Activated naive CD8-positive, alpha-beta T cell treated with anti-CD3 and anti-CD28 coated beads, Interleukin-2, amount 50 U/mL, for 24 hours (primary cell): ENCODE data around the gene SDCBP2.
A peak's percentile ranks its signal among the peaks of the same experiment; 100 is the strongest.

Source experiments
- ATAC-seq: fragments of 150-1000 bp; cut with Tn5 transposase; one replicate; pipeline ENCODE4 v1.10.0; 2021
- DNase-seq: peaks from one replicate; pipeline ENCODE4 v3.0.0; 2021
- H3K27ac Mint-ChIP-seq: one replicate; pipeline ENCODE4 v1.8.0; 2021; ENCODE audit warnings: mild to moderate bottlenecking, mixed read lengths
- H3K27me3 Mint-ChIP-seq: one replicate; pipeline ENCODE4 v1.8.0; 2021; ENCODE audit warnings: mixed read lengths
- H3K36me3 Mint-ChIP-seq: one replicate; pipeline ENCODE4 v1.8.0; 2021; ENCODE audit warnings: low read depth, mixed read lengths
- H3K4me1 Mint-ChIP-seq: one replicate; pipeline ENCODE4 v1.8.0; 2021; ENCODE audit warnings: mixed read lengths
- H3K4me3 Mint-ChIP-seq: one replicate; pipeline ENCODE4 v1.8.0; 2021; ENCODE audit warnings: mild to moderate bottlenecking, moderate library complexity, mixed read lengths
- H3K9me3 Mint-ChIP-seq: one replicate; pipeline ENCODE4 v1.8.0; 2021; ENCODE audit warnings: mixed read lengths

The SDCBP2 gene

DNA sequence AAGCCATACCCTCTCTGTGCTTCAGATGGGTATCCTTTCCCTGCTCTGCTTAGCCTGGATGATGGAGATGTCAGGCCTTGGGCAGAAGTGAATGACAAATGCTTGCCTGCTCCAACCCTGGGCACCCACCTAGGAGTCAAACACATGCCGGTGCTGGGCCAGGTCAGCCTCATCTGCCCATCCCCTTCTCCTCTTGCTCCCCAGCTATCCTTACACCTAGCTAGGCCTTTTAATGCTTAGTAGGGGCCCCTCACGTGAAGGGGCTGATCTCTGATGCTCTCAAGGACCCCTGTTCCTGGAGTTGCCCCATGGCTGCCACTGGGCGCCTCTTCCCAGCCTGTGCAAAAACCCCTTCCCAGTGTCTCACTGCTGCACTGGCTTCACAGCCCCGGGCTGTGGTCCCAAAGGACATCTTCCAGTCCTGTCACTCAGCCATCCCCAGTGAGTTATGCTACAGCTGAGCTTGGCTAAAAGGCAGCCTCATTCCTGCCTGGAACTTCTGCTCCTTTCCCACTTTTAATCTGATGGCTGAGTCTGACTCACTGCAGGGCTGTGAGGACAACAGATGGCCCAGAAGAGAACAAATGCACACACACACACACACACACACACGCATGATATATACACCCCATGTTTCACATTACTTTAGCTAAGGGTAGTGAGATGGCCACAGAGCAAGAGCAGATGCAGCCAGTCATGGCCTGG is 12.8 kb upstream of the SDCBP2 start:
- no peak overlapping the region for H3K4me3 Mint-ChIP-seq
- no peak overlapping the region for H3K27ac Mint-ChIP-seq
- peaks cover 25% of the 10 kb centered on the region for H3K4me1 Mint-ChIP-seq
- no peaks in the 10 kb centered on the region for H3K27me3 Mint-ChIP-seq
- H3K9me3 Mint-ChIP-seq, result no peaks in the 10 kb centered on the region
- H3K36me3 Mint-ChIP-seq, result peaks cover 2% of the 10 kb centered on the region
- ATAC-seq, result no peak
- no peak for DNase-seq

DNA sequence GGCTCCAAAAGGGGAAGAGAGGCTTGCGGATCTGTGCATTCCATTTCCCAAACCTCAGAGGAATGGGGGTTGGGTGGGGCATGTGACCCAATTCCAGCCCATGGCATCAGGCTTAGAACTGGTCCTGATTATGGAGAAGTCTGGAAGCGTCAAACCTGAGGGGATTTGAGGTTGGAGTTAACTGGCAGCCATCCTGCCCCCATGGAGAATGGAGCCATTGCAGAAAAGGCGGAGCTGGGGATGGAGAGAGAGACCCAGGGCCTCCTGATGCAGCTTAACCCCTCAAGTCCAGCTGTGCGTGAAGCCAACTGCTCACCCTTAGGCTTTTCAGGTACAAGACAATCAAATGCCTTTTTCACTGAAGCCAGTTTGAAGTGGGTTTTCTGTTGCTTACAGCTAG is 9.9 kb upstream of the SDCBP2 start:
- Mint-ChIP-seq H3K27ac (no peak overlapping the region), H3K4me1 (peaks cover 27% of the 10 kb centered on the region), H3K9me3 (no peaks in the 10 kb centered on the region), H3K4me3 (no peak overlapping the region), H3K27me3 (no peaks in the 10 kb centered on the region), H3K36me3 (peaks cover 5% of the 10 kb centered on the region)
- DNase-seq (no peak), ATAC-seq (no peak)

DNA sequence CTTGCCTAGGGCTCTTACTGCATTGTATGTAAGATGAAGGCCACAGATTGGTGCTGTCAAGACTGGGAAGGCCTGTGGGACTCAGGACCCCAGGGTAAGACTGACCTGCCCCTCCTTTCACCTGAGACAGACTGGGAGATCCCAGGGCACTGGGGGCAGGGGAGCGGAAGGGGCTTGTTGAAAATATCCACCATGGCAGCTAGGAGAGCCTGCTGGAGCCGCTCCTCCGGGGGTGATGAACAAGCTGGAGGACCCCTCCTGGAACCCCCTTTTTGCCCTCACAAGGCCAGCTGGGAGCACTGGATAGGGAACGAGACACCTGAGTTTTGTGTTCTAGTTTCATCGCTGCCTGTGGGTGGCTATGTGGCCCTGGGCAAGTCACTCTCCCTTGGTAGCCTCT is 9.2 kb upstream of the SDCBP2 start:
- peaks cover 28% of the 10 kb centered on the region for H3K4me1 Mint-ChIP-seq
- no peaks in the 10 kb centered on the region for H3K27me3 Mint-ChIP-seq
- no peak overlapping the region for H3K4me3 Mint-ChIP-seq
- no peaks in the 10 kb centered on the region for H3K9me3 Mint-ChIP-seq
- ATAC-seq, result no peak
- DNase-seq, result no peak
- H3K27ac Mint-ChIP-seq, result no peak overlapping the region
- H3K36me3 Mint-ChIP-seq, result peaks cover 9% of the 10 kb centered on the region

DNA sequence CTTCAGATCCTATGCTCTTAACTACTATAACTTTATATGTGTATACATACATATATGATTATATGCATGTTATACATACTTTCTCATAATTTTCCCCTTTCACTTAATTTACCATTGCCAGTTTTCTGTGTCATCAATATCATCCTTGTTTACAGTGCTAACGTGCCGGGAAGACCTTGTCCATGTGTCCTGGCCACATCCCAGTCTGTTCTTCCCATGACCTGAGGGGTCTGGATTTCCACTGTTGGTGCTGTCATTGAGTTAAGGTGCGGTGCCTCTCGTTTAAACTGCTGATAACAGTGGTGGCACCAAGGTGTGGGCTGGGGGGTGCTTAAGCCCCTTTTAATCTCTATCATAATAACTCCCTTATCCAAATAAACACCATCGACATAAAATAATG is 8.5 kb upstream of the SDCBP2 start:
- H3K9me3 Mint-ChIP-seq, result no peaks in the 10 kb centered on the region
- no peak for DNase-seq
- H3K4me1 Mint-ChIP-seq, result peaks cover 34% of the 10 kb centered on the region
- ATAC-seq, result no peak
- H3K27ac Mint-ChIP-seq, result no peak overlapping the region
- H3K36me3 Mint-ChIP-seq, result peaks cover 11% of the 10 kb centered on the region
- H3K4me3 Mint-ChIP-seq, result no peak overlapping the region
- no peaks in the 10 kb centered on the region for H3K27me3 Mint-ChIP-seq

DNA sequence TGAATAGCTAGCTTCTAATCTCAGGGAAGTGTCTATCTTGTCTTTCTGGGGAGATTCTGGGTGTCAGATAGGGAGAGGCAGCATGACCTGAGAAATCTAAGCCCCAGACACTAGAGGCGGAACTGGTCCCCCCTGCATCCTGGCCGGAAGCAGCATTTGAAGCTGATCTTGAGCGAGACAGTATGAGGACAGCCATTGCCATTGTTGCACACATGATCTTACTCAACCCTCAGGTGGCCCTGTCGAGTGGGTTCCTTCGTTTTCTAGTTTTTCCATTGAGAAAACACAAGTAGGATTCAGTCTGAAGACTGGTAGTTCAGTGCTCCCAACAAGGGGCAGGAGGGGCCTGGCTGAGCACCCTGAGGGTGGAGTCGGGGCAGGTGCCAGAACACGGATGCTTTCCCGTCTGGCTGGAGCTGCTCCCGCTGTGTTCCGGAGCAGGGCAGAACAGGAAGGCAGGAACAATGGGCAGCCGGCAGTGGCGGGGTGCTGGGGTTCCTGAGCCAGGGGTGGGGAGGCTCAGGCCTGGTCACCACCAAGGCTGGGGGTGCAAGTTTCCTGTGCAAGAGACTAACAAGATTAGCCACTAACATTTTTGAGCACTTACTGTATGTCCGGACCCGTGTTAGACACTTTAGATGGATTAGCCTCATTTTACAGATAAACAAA is 7.9 kb upstream of the SDCBP2 start:
- DNase-seq (no peak), ATAC-seq (peak; percentile 18)
- H3K27me3 Mint-ChIP-seq, result no peaks in the 10 kb centered on the region
- H3K36me3 Mint-ChIP-seq, result peaks cover 17% of the 10 kb centered on the region
- no peaks in the 10 kb centered on the region for H3K9me3 Mint-ChIP-seq
- peak overlapping the region; percentile 81 for H3K27ac Mint-ChIP-seq
- H3K4me1 Mint-ChIP-seq, result peaks cover 39% of the 10 kb centered on the region
- H3K4me3 Mint-ChIP-seq, result no peak overlapping the region

DNA sequence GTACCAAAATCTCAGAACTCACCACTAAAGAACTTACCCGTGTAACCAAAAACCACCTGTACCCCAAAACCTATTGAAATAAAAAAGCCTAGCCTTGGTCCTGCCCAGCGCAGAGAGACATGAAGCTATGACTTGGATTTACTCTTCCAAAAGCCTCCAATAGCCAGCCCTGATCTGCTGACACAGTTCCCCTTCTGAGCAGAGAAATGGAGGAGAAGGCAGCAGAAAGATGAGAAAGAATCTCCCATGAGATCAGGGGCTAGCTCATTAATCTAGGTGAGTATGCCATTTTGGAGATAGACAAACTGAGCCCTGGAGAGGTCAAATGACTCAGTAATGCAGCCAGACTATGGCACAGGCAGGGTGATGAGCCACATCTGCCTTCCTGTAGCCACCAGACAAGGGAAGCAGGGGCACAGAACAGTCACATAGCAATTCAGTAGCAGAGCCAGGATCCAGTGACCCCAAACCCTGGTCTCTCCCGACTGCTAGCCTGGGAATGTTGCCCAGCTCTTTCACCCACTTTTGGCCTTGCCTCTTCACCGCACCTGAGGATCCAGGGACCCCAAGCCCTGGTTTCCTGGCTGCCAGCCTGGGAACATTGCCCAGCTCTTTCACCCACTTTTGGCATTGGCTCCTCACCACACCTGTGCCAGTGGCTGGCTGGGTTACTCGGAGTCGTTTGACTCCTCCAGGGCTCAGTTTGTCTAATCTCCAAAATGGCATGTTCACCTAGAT is 7.2 kb upstream of the SDCBP2 start:
- H3K27me3 Mint-ChIP-seq, result no peaks in the 10 kb centered on the region
- peaks cover 22% of the 10 kb centered on the region for H3K36me3 Mint-ChIP-seq
- no peak overlapping the region for H3K4me3 Mint-ChIP-seq
- peak overlapping the region; percentile 81 for H3K27ac Mint-ChIP-seq
- ATAC-seq, result peak; percentile 91
- peaks cover 41% of the 10 kb centered on the region for H3K4me1 Mint-ChIP-seq
- no peaks in the 10 kb centered on the region for H3K9me3 Mint-ChIP-seq
- no peak for DNase-seq

DNA sequence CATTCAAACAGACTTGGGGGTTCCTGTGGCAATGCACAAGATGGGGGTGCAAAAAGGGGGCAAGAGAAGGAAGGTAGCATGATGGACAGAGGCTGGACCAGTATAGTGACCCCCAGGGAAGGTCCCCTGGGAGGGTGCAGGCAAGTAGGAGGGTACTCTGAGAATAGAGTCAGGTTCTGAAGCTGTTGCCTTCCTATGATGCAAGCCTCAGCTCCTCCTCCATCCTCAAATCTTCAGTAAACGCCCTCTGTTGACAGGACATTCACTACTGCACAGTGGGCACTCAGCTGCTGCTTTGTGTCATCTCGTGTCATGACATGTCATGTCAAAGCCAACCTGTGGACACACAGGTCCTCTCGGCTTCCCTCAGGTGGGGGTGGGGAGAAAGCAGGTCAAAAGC is 5.8 kb upstream of the SDCBP2 start:
- H3K27ac Mint-ChIP-seq, result no peak overlapping the region

DNA sequence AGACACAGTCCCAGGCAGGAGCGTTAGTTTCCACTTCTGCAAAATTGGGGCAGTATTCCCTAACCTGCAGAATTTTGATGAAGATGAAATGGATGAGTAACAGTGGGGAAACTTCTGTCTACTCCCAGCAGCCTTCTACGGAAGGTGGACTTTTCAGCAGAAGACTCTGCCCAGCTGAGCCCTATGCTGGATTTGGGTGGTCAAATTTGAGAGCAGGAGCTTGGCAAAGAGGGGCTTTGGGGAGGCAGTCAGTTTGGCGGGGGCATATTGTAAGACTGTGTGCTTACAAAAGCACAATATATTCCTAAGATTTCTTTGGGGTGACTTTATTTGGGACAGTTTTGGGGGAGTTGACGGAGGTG is 5.4 kb upstream of the SDCBP2 start:
- peaks cover 56% of the 10 kb centered on the region for H3K4me1 Mint-ChIP-seq
- H3K4me3 Mint-ChIP-seq, result no peak overlapping the region
- no peak for ATAC-seq
- no peaks in the 10 kb centered on the region for H3K27me3 Mint-ChIP-seq
- H3K36me3 Mint-ChIP-seq, result peaks cover 27% of the 10 kb centered on the region
- H3K9me3 Mint-ChIP-seq, result no peaks in the 10 kb centered on the region
- H3K27ac Mint-ChIP-seq, result no peak overlapping the region
- DNase-seq, result no peak

More for the DNA sequence above, 5.8 kb upstream of the SDCBP2 start:
- peaks cover 52% of the 10 kb centered on the region for H3K4me1 Mint-ChIP-seq
- H3K9me3 Mint-ChIP-seq, result no peaks in the 10 kb centered on the region
- H3K27me3 Mint-ChIP-seq, result no peaks in the 10 kb centered on the region
- no peak for ATAC-seq
- H3K36me3 Mint-ChIP-seq, result peaks cover 23% of the 10 kb centered on the region
- H3K4me3 Mint-ChIP-seq, result no peak overlapping the region
- no peak for DNase-seq

DNA sequence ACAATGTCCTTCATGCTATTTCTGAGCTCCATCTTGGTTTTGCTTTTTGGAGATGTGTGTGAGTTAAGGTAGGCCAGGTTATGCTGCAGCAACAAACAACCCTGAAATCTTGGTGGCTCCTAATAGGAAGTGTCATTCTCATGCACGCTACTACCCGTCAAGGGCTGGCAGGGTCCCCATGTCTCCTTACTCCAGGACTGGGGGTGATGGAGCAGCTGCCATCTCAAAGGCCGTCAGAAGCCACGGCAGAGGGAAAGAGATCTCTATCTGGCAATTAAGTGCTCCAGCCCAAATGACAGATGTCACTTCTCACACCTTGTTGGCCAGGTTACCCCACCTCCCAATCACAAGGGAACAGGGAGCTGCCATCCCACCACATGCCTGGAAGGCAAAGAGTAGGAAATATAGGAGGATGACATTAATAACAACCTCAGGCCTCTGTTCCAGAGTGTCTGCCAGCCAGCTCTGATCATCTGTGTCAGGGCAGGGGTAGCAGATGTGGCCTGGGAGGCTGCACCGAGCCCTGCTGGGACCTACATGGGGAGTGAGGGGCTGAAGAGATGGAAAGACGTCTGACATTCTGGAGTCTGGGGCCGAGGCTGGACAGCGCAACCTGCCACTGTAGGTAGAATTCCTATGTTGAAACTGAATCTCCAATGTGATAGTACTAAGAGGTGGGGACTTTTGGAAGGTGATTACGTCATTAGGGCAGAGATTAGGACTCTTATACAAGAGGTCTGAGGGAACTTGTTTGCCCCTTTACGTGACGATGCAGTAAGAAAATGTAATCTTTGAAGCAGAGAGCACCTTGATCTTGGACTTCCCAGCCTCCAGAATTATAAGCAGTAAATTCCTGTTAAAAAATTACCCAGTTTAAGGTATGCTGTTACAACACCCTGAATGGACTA is 4.8 kb upstream of the SDCBP2 start:
- H3K9me3 Mint-ChIP-seq, result no peaks in the 10 kb centered on the region
- DNase-seq, result no peak
- peaks cover 27% of the 10 kb centered on the region for H3K36me3 Mint-ChIP-seq
- no peak overlapping the region for H3K4me3 Mint-ChIP-seq
- H3K4me1 Mint-ChIP-seq, result peaks cover 61% of the 10 kb centered on the region
- no peak for ATAC-seq
- no peaks in the 10 kb centered on the region for H3K27me3 Mint-ChIP-seq
- H3K27ac Mint-ChIP-seq, result no peak overlapping the region

DNA sequence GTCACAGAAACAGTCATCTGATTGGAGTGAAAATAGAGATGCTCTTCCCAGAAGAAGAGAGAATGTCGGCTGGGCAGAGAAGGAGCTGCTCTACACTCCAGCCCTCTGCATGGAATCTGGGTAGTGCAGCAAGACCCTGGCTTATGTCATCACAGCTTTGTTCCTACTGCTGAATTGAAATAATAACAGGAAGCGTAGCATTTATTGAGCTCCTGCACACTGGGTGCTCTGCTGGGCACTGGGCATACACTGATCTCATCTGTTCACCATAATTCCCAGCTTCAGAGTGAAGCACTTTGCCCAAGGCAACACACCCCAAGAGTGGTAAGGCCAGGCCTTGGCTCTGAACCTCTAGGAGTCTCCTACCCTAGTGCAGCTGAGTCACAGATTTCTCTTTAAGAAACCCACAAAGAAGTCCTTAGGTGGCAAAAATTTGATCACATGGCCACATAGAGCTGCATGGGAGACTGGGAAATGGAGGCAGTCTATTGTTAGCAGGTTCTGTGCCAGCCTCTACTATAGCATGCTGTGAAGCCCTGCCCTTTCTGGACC is 3.9 kb upstream of the SDCBP2 start:
- H3K4me1 Mint-ChIP-seq, result peaks cover 66% of the 10 kb centered on the region
- peaks cover 25% of the 10 kb centered on the region for H3K36me3 Mint-ChIP-seq
- peak overlapping the region; percentile 63 for H3K27ac Mint-ChIP-seq
- H3K9me3 Mint-ChIP-seq, result no peaks in the 10 kb centered on the region
- no peak for ATAC-seq
- no peak overlapping the region for H3K4me3 Mint-ChIP-seq
- no peaks in the 10 kb centered on the region for H3K27me3 Mint-ChIP-seq
- no peak for DNase-seq

DNA sequence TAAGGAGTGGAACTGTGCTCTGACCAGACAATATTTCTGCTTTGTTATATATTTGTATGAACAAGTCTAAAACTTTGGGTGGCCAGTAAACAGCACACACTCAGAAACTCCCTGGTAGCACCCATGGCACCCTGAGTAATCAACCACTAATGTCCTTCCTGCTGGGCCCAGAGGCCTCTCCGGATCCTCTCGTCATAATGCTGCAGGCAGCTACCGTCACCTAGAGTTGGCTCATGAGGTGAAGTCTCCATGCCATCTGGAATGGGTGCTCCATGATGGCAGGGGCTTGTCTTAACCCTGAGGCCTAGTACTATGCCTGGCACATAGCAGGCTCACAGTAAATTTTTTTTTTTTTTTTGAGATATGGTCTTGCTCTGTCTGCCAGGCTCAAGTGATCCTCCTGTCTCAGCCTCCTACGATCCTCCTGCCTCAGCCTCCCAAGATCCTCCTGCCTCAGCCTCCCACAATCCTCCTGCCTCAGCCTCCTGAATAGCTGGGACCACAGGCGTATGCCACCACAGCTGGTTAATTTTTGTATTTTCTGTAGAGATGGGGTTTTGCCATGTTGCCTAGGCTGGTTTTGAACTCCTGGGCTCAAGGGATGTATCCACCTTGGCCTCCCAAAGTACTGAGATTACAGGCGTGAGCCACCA is 3.0 kb upstream of the SDCBP2 start:
- ATAC-seq, result no peak
- H3K9me3 Mint-ChIP-seq, result no peaks in the 10 kb centered on the region
- peak overlapping the region; percentile 63 for H3K27ac Mint-ChIP-seq
- no peak overlapping the region for H3K4me3 Mint-ChIP-seq
- no peak for DNase-seq
- H3K4me1 Mint-ChIP-seq, result peaks cover 61% of the 10 kb centered on the region
- no peaks in the 10 kb centered on the region for H3K27me3 Mint-ChIP-seq
- peaks cover 25% of the 10 kb centered on the region for H3K36me3 Mint-ChIP-seq

DNA sequence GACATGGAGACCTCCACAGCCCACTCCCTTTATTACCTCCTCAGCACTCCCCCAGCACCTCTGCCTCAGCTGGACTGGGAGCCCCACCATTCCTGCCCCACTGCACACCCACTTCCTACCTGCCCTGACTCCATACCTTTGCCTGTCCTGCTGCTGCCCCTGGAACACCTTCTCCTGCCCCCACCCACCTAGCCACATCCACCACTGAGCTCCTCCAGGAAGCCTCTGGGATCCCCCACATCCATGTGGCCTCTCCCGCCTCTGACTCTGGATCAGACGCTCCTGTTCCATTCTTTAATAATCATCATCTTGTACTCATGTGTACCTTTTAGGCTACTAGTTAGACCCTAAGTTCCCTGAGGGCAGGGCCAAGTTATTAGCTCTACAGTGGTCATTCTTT is 2.2 kb upstream of the SDCBP2 start:
- Mint-ChIP-seq H3K4me3 (no peak overlapping the region), H3K27ac (peak overlapping the region; percentile 23), H3K4me1 (peaks cover 53% of the 10 kb centered on the region), H3K9me3 (no peaks in the 10 kb centered on the region), H3K27me3 (no peaks in the 10 kb centered on the region), H3K36me3 (peaks cover 25% of the 10 kb centered on the region)
- DNase-seq, result no peak
- no peak for ATAC-seq

DNA sequence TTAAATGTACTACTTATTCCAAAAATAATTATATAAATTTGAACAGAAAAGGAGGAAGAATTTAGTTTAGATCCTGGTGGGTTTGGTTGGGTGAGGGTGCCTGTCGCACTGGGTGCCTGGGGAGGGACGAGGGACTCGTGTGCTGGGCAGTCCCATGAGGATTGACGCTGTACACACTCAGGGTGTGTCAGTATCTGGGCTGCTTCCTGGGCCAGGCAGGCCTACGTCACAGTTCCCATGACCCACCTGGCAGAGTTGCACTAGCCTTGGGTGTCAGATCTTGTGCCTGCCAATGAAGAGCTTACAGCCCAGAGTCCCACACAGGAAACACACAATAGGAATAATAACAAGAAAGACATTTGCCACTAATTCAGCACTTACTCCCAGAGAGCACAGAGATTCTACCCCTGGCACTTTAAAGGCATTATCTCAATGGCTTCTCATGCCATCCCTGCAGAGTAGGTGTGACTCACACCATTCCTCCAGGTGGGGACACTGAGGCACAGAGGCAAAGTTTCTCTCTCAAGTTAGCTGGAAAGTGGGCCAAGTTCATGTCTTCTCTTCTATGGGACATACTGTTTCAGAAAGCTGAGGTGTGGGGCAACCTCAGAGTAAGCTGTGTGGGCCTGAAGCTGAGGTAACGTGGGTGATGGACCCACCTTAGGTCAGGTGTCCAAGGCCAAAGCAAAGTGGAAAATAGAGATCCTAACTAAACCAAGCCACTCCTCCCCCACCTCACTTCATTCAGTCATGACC is 1.3 kb upstream of the SDCBP2 start:
- H3K36me3 Mint-ChIP-seq, result peaks cover 25% of the 10 kb centered on the region
- H3K27ac Mint-ChIP-seq, result peak overlapping the region; percentile 79
- H3K27me3 Mint-ChIP-seq, result no peaks in the 10 kb centered on the region
- peaks cover 45% of the 10 kb centered on the region for H3K4me1 Mint-ChIP-seq
- no peak overlapping the region for H3K4me3 Mint-ChIP-seq
- peak; percentile 22 for ATAC-seq
- DNase-seq, result peak; percentile 31
- no peaks in the 10 kb centered on the region for H3K9me3 Mint-ChIP-seq
